Calu3 (cell line): ENCODE measurements around the gene TECPR2. TPM values are rescaled to one million over a fixed set of nuclear protein-coding genes. Genes with fewer than 3 reads are reported as not detected.

ENCODE experiments used
- BruUV-seq: library from RNA; stranded (reverse); fragments of 400-500 nt; replicated peaks from 2 replicates; lab custom pipeline; 2021; lab: Mats Ljungman, UMichigan
- CTCF ChIA-PET: fragments of 300-600 bp; sonication (Branson Sonifier 250); formaldehyde crosslinking; loops from one replicate; lab custom pipeline; 2022; ENCODE audit warnings: antibody characterized with exemption; lab: Charles Lee
- DNase-seq: peaks from one replicate; pipeline ENCODE4 v3.0.0; 2022
- H3K27ac Mint-ChIP-seq: one replicate; pipeline ENCODE4 v1.8.0; 2022; ENCODE audit warnings: mixed read lengths; ENCODE audit not compliant: unreplicated experiment
- H3K27me3 Mint-ChIP-seq: one replicate; pipeline ENCODE4 v1.8.0; 2022; ENCODE audit warnings: mixed read lengths; ENCODE audit not compliant: unreplicated experiment
- H3K36me3 Mint-ChIP-seq: one replicate; pipeline ENCODE4 v1.8.0; 2022; ENCODE audit warnings: mild to moderate bottlenecking, moderate library complexity, mixed read lengths; ENCODE audit not compliant: insufficient read depth, unreplicated experiment
- H3K4me1 Mint-ChIP-seq: one replicate; pipeline ENCODE4 v1.8.0; 2022; ENCODE audit warnings: mild to moderate bottlenecking, low read depth, mixed read lengths; ENCODE audit not compliant: unreplicated experiment
- H3K4me3 Mint-ChIP-seq: one replicate; pipeline ENCODE4 v1.8.0; 2022; ENCODE audit warnings: mild to moderate bottlenecking, low read depth, moderate library complexity, mixed read lengths; ENCODE audit not compliant: unreplicated experiment
- H3K9me3 Mint-ChIP-seq: one replicate; pipeline ENCODE4 v1.8.0; 2022; ENCODE audit warnings: low read depth, mixed read lengths; ENCODE audit not compliant: unreplicated experiment
- CTCF ChIP-seq: fragments of 200-600 bp; IDR thresholded peaks from one replicate; pipeline ENCODE4 v1.8.0; 2022; ENCODE audit warnings: antibody characterized with exemption; ENCODE audit not compliant: unreplicated experiment
- intact Hi-C: fragments of 100-400 bp; cut with micrococcal nuclease; formaldehyde crosslinking; loops from one replicate; pipeline ENCODE4 v1.10.0; 2022; ENCODE audit not compliant: unreplicated experiment
- total RNA-seq: library from RNA; stranded (reverse); gene quantifications from 2 replicates; pipeline ENCODE4 v1.2.3, GENCODE V29; 2022

Gene TECPR2
- total RNA-seq, 1 experiment from 2014 or later: 21.7 TPM

GRCh38 chr14:102320033-102320660 is 42.6 kb upstream of the TECPR2 start:
- intact Hi-C loops: no loop called here
- Mint-ChIP-seq H3K36me3 (peaks cover 41% of the 10 kb centered on the region), H3K27me3 (no peaks in the 10 kb centered on the region), H3K4me1 (peaks cover 33% of the 10 kb centered on the region), H3K9me3 (no peaks in the 10 kb centered on the region), H3K4me3 (peak overlapping the region; percentile 74), H3K27ac (peak overlapping the region; percentile 83)
- peak; percentile 23 for DNase-seq
- no peak for TF ChIP-seq CTCF
- CTCF ChIA-PET: no interaction called here
- no TSS peak for BruUV-seq

GRCh38 chr14:102320671-102321455 is 41.9 kb upstream of the TECPR2 start:
- peak overlapping the region; percentile 83 for H3K27ac Mint-ChIP-seq
- intact Hi-C loops: no loop called here
- peaks cover 41% of the 10 kb centered on the region for H3K36me3 Mint-ChIP-seq
- H3K4me3 Mint-ChIP-seq: peak overlapping the region; percentile 74
- no peak for TF ChIP-seq CTCF
- no peaks in the 10 kb centered on the region for H3K9me3 Mint-ChIP-seq
- peaks cover 30% of the 10 kb centered on the region for H3K4me1 Mint-ChIP-seq
- TSS peak; percentile 51 for BruUV-seq
- no peaks in the 10 kb centered on the region for H3K27me3 Mint-ChIP-seq
- CTCF ChIA-PET: no interaction called here
- no peak for DNase-seq

GRCh38 chr14:102321456-102322422 is 41.0 kb upstream of the TECPR2 start:
- Mint-ChIP-seq H3K27ac (no peak overlapping the region), H3K27me3 (no peaks in the 10 kb centered on the region), H3K36me3 (peaks cover 37% of the 10 kb centered on the region), H3K9me3 (no peaks in the 10 kb centered on the region), H3K4me1 (peaks cover 25% of the 10 kb centered on the region), H3K4me3 (no peak overlapping the region)
- CTCF ChIA-PET: interaction anchor here (0.6 kb wide), 1 partner anchor 779 kb away, joined by 5 read pairs; no protein-coding TSS in a partner anchor
- intact Hi-C loops: no loop called here
- DNase-seq: no peak
- no TSS peak for BruUV-seq
- no peak for TF ChIP-seq CTCF

GRCh38 chr14:102323102-102323501 is 39.6 kb upstream of the TECPR2 start:
- intact Hi-C loops: no loop called here
- no peak overlapping the region for H3K27ac Mint-ChIP-seq
- CTCF ChIA-PET: interaction anchor here (0.6 kb wide), 1 partner anchor 57 kb away, joined by 3 read pairs; no protein-coding TSS in a partner anchor

More at GRCh38 chr14:102323102-102323501, 39.6 kb upstream of the TECPR2 start:
- DNase-seq: peak; percentile 74
- no peak overlapping the region for H3K4me3 Mint-ChIP-seq
- H3K27me3 Mint-ChIP-seq: no peaks in the 10 kb centered on the region
- H3K4me1 Mint-ChIP-seq: peaks cover 11% of the 10 kb centered on the region
- peaks cover 24% of the 10 kb centered on the region for H3K36me3 Mint-ChIP-seq
- H3K9me3 Mint-ChIP-seq: no peaks in the 10 kb centered on the region
- no TSS peak for BruUV-seq
- peak; percentile 47 for TF ChIP-seq CTCF
